Stimulated activated CD4-positive, alpha-beta T cell treated with anti-CD3 and anti-CD28 coated beads, TNF-alpha, amount 100 ng/mL, for 1 hour (primary cell): ENCODE data around the gene UGCG.

Experiments
- DNase-seq, 3 donors: peaks; one replicate each; pipeline ENCODE4 v3.0.0-alpha.2; 2020; ENCODE audit warnings: low read depth in 3 of 3, low spot score in 1 of 3

The UGCG gene

DNA sequence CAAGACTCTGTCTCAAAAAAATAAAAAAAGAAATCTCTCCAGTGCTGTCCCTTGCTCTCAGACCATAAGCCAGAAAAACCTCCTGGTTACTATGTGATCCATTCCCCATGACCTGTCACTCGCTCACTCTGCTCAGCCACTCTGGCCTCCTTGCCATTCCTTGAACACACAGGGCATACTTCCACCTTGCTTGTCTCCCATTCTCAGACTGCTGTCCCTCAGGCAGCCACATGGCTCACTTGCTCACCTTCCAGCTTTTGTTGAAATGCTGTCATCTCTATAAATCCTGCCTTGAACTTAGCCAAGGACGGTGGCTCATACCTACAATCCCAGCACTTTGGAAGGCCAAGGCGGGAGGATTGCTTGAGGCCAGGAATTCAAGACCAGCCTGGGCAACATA, 82.9 kb downstream of the UGCG start:
- DNase-seq, result no peak

DNA sequence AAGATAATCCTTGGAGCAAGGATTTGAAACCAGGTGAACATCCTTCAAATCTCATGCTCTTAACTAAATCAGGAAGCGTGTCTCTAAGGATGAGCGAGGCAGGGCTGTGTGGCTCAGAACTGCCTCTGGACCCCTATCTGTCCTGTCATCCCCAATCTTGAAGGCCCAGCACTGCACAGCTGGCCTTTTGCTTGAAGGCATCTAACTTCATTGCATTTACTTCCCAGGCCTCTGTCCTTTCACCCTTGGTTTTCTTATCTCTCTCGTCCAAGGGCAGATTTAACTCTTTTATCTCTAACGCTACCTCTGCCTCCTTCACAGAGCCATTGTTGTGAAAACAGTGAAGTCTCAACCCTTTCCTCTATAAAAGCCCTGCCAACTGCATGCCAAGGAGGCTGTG, 83.8 kb downstream of the UGCG start:
- no peak for DNase-seq

DNA sequence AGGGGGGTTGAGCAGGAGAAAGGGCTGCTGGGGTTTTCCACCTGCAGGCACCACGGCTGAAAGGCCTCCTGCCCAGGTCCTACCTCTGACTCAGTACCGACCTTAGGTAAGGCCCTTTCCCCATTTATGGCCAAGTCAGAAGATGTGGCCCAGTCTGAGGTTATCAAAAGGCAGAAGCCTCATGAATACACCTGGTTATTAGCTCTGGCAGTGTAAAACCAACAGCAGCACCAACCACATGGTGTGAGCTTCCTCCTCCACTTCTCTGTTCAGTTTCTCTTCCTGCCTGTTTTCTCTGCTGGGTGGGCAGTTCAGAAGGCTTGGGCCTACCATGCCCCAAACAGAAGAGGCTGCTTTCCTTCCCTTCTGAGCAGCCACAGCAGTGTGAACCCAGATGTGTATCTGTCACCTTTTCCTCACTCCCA, 86.9 kb downstream of the UGCG start:
- no peak for DNase-seq

DNA sequence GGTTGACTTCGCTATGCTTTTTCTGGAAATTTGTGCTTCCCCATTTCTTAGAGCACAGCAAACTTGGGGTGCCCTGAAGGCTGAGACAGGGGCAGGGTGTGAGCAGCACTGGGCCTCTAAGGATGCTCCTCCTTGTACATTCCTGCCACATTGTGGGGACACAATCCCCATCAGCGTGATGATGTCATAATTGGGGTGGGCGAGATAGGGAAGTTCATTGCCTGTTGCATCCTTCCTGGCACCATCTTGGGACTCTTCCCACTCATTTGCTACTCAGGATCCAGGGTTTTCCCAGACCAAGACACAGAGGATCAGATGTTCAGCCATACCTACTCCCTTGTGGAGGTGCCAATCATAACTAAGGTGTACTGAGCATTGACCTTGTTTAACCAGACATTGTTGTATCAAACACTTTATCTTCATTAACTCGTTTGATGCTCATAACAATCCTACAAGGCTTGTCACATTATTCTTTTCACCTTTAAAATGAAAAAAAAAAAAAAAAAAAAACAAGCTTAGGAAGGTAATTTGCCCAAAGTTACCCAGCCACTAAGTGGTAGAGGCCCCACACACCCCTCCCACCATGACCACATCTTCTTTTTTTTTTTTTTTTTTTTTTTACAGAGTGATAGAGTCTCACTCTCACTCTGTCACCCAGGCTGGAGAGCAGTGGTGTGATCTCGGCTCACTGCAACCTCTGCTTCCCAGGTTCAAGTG, 87.6 kb downstream of the UGCG start:
- no peak for DNase-seq
